Measurements from ENCODE around the gene CSF3.

CSF3 gene

GRCh38 chr17:40024901-40025300 lies 9.7 kb downstream of the CSF3 start:
- DNase-seq (ENCODE audit: low read depth): no peak

- no peak for DNase-seq (ENCODE audit: low read depth)
Measured at GRCh38 chr17:40025559-40025958, 10.3 kb downstream of the CSF3 start.

GRCh38 chr17:40025991-40026815 lies 11.0 kb downstream of the CSF3 start:
- DNase-seq (ENCODE audit: low read depth): no peak

- no peak for DNase-seq (ENCODE audit: low read depth)
Measured at GRCh38 chr17:40026816-40027613, 11.8 kb downstream of the CSF3 start.

GRCh38 chr17:40027614-40028012 lies 12.4 kb downstream of the CSF3 start:
- DNase-seq (ENCODE audit: low read depth): no peak

GRCh38 chr17:40028595-40028994 lies 13.4 kb downstream of the CSF3 start:
- no peak for DNase-seq (ENCODE audit: low read depth)

- DNase-seq (ENCODE audit: low read depth): no peak
Measured at GRCh38 chr17:40031706-40032105, 16.5 kb downstream of the CSF3 start.

GRCh38 chr17:40032322-40033320 lies 17.4 kb downstream of the CSF3 start:
- no peak for DNase-seq (ENCODE audit: low read depth)

GRCh38 chr17:40033339-40033738 lies 18.1 kb downstream of the CSF3 start:
- DNase-seq (ENCODE audit: low read depth): no peak

- DNase-seq (ENCODE audit: low read depth): no peak
Measured at GRCh38 chr17:40034426-40035161, 19.4 kb downstream of the CSF3 start.

GRCh38 chr17:40035162-40035559 lies 19.9 kb downstream of the CSF3 start:
- DNase-seq (ENCODE audit: low read depth): no peak

GRCh38 chr17:40038882-40039513 lies 23.8 kb downstream of the CSF3 start:
- DNase-seq (ENCODE audit: low read depth): no peak

GRCh38 chr17:40041196-40041595 lies 26.0 kb downstream of the CSF3 start:
- no peak for DNase-seq (ENCODE audit: low read depth)

- DNase-seq (ENCODE audit: low read depth): no peak
Measured at GRCh38 chr17:40056379-40057015, 41.3 kb downstream of the CSF3 start.

- DNase-seq (ENCODE audit: low read depth): no peak
Measured at GRCh38 chr17:40058186-40058784, 43.0 kb downstream of the CSF3 start.

GRCh38 chr17:40058865-40059264 lies 43.6 kb downstream of the CSF3 start:
- DNase-seq (ENCODE audit: low read depth): no peak

GRCh38 chr17:40059729-40060475 lies 44.7 kb downstream of the CSF3 start:
- DNase-seq (ENCODE audit: low read depth): no peak

GRCh38 chr17:40060887-40061608 lies 45.8 kb downstream of the CSF3 start:
- DNase-seq (ENCODE audit: low read depth): no peak
